HEK293 (cell line): ENCODE results near the gene RSPH9.

Experiments
- EGR2 ChIP-seq: fragments of 450-650 bp; formaldehyde crosslinking; IDR thresholded peaks from 2 replicates; pipeline ENCODE4 v1.5.1; 2016; ENCODE audit warnings: low read depth, missing biosample characterization, missing genetic modification characterization
- GLIS1 ChIP-seq: fragments of 450-650 bp; formaldehyde crosslinking; IDR thresholded peaks from 2 replicates; pipeline ENCODE4 v1.5.1; 2016; ENCODE audit warnings: missing biosample characterization, missing genetic modification characterization
- HOXA7 ChIP-seq: sonication (generic); formaldehyde crosslinking; IDR thresholded peaks from 2 replicates; pipeline ENCODE4 v1.8.1; 2022; ENCODE audit warnings: missing genetic modification reagents, borderline replicate concordance
- KLF8 ChIP-seq: fragments of 450-650 bp; formaldehyde crosslinking; IDR thresholded peaks from 2 replicates; pipeline ENCODE4 v1.5.1; 2016; ENCODE audit warnings: missing biosample characterization, missing genetic modification characterization
- OSR2 ChIP-seq: fragments of 450-650 bp; formaldehyde crosslinking; IDR thresholded peaks from 2 replicates; pipeline ENCODE4 v1.5.1; 2016; ENCODE audit warnings: missing biosample characterization, missing genetic modification characterization
- PRDM1 ChIP-seq: fragments of 450-650 bp; formaldehyde crosslinking; IDR thresholded peaks from 2 replicates; pipeline ENCODE4; 2016; ENCODE audit warnings: missing biosample characterization, missing genetic modification characterization
- ZFHX2 ChIP-seq: fragments of 450-650 bp; formaldehyde crosslinking; conservative IDR thresholded peaks from 2 replicates; pipeline ENCODE4 v1.5.1; 2016; ENCODE audit warnings: missing biosample characterization, missing genetic modification characterization
- ZNF157 ChIP-seq: fragments of 450-650 bp; formaldehyde crosslinking; IDR thresholded peaks from 2 replicates; pipeline ENCODE4 v1.5.1; 2016; ENCODE audit warnings: missing biosample characterization, missing genetic modification characterization
- ZNF202 ChIP-seq: fragments of 450-650 bp; formaldehyde crosslinking; IDR thresholded peaks from 2 replicates; pipeline ENCODE4 v1.5.1; 2016; ENCODE audit warnings: missing biosample characterization, missing genetic modification characterization, borderline replicate concordance
- ZNF239 ChIP-seq: fragments of 450-650 bp; formaldehyde crosslinking; IDR thresholded peaks from 2 replicates; pipeline ENCODE4 v1.5.1; 2016; ENCODE audit warnings: missing biosample characterization, missing genetic modification characterization
- ZNF274 ChIP-seq, 2 experiments: fragments of 200-500 bp in 1 of 2; fragments of 450-650 bp in 1 of 2; sonication (Bioruptor generic) in 1 of 2; formaldehyde crosslinking in 1 of 2; IDR thresholded peaks; 2 replicates each; pipeline versions ENCODE4 v1.5.1 to v1.6.1; 2014 to 2016; ENCODE audit warnings: borderline replicate concordance in 1 of 2, inconsistent platforms in 1 of 2, low read length in 1 of 2, missing biosample characterization in 1 of 2, missing genetic modification characterization in 1 of 2
- ZNF302 ChIP-seq: fragments of 450-650 bp; formaldehyde crosslinking; IDR thresholded peaks from 2 replicates; pipeline ENCODE4 v1.5.1; 2016; ENCODE audit warnings: missing biosample characterization, missing genetic modification characterization, low read depth
- ZNF335 ChIP-seq: fragments of 450-650 bp; formaldehyde crosslinking; conservative IDR thresholded peaks from 2 replicates; pipeline ENCODE4 v1.5.1; 2016; ENCODE audit warnings: missing biosample characterization, missing genetic modification characterization
- ZNF354C ChIP-seq: fragments of 450-650 bp; formaldehyde crosslinking; IDR thresholded peaks from 2 replicates; pipeline ENCODE4 v1.5.1; 2016; ENCODE audit warnings: missing biosample characterization, missing genetic modification characterization, low read depth, borderline replicate concordance
- ZNF37A ChIP-seq: fragments of 450-650 bp; IDR thresholded peaks from 2 replicates; pipeline ENCODE4 v1.5.1; 2018; ENCODE audit warnings: missing biosample characterization, missing genetic modification characterization
- ZNF404 ChIP-seq: fragments of 450-650 bp; formaldehyde crosslinking; IDR thresholded peaks from 2 replicates; pipeline ENCODE4 v1.5.1; 2017; ENCODE audit warnings: missing biosample characterization, missing genetic modification characterization
- ZNF426 ChIP-seq: fragments of 450-650 bp; formaldehyde crosslinking; IDR thresholded peaks from 2 replicates; pipeline ENCODE4 v1.5.1; 2017; ENCODE audit warnings: missing biosample characterization, missing genetic modification characterization, mild to moderate bottlenecking, inconsistent platforms, moderate library complexity
- ZNF530 ChIP-seq: fragments of 450-650 bp; formaldehyde crosslinking; IDR thresholded peaks from 2 replicates; pipeline ENCODE4 v1.5.1; 2016; ENCODE audit warnings: low read depth, missing biosample characterization, missing genetic modification characterization
- ZNF549 ChIP-seq: fragments of 450-650 bp; IDR thresholded peaks from 2 replicates; pipeline ENCODE4 v1.5.1; 2018; ENCODE audit warnings: missing biosample characterization, missing genetic modification characterization, mild to moderate bottlenecking, inconsistent platforms, moderate library complexity
- ZNF660 ChIP-seq: fragments of 450-650 bp; IDR thresholded peaks from 2 replicates; pipeline ENCODE4 v1.5.1; 2018; ENCODE audit warnings: missing biosample characterization, mild to moderate bottlenecking, missing genetic modification characterization
- ZNF670 ChIP-seq: fragments of 450-650 bp; formaldehyde crosslinking; IDR thresholded peaks from 2 replicates; pipeline ENCODE4 v1.5.1; 2016; ENCODE audit warnings: missing biosample characterization, missing genetic modification characterization, low read depth
- TF ChIP-seq, protein P1 (sequence below): fragments of 450-650 bp; formaldehyde crosslinking; conservative IDR thresholded peaks from 2 replicates; pipeline ENCODE4 v1.5.1; 2016; ENCODE audit warnings: low read depth, missing biosample characterization, missing genetic modification characterization
- TF ChIP-seq, protein P2 (sequence below): fragments of 450-650 bp; formaldehyde crosslinking; IDR thresholded peaks from 2 replicates; pipeline ENCODE4 v1.5.1; 2016; ENCODE audit warnings: missing biosample characterization, missing genetic modification characterization, borderline replicate concordance
- TF ChIP-seq, protein P3 (sequence below): fragments of 450-650 bp; formaldehyde crosslinking; IDR thresholded peaks from 2 replicates; pipeline ENCODE4 v1.5.1; 2017; ENCODE audit warnings: missing biosample characterization, missing genetic modification characterization
- TF ChIP-seq, protein P4 (sequence below): fragments of 450-650 bp; formaldehyde crosslinking; IDR thresholded peaks from 2 replicates; pipeline ENCODE4 v1.5.1; 2016; ENCODE audit warnings: missing biosample characterization, missing genetic modification characterization, low read depth
- TF ChIP-seq, protein P5 (sequence below): fragments of 450-650 bp; formaldehyde crosslinking; IDR thresholded peaks from 2 replicates; pipeline ENCODE4 v1.5.1; 2016; ENCODE audit warnings: missing biosample characterization, missing genetic modification characterization
- TF ChIP-seq, protein P6 (sequence below): fragments of 450-650 bp; formaldehyde crosslinking; optimal IDR thresholded peaks from 2 replicates; pipeline ENCODE3; 2016; ENCODE audit warnings: missing biosample characterization, mild to moderate bottlenecking, missing genetic modification characterization

Gene RSPH9

DNA sequence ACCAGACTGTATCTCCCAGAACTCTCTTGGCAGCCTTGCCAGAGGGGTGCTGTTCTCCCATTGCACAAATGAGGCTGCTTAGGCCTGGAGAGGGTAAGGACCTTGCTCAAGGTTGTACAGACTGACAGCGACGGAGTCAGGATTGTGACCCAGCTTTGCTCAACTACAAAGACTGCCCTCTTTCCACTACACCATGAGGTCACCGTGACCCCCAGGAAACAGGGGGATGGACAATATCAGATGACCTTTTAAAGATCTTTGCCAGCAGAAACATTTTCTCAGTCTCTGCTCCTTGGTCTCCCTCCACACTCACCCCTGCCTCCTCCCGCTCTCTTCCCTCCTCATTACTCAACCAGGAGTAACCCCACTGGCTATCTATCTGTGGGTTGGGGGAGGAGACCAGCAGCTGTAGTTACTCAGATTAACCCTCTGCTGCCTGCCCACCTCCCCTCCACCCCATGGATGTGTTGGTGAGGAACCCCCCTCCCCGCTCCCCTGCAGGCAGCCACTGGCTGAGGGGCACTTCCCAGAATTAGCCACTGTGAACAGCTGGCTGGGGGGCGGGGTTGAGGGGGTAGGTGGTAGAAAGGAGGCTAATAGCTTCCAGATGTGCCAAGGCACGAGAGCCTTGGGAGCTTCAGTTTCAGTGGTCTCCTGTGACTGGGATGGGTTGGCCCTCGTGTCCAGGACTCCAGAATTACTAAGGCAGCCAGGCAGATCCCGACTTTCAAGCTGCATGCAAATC lies 69.6 kb downstream of the RSPH9 start (continued):
- TF ChIP-seq, protein P1, sequence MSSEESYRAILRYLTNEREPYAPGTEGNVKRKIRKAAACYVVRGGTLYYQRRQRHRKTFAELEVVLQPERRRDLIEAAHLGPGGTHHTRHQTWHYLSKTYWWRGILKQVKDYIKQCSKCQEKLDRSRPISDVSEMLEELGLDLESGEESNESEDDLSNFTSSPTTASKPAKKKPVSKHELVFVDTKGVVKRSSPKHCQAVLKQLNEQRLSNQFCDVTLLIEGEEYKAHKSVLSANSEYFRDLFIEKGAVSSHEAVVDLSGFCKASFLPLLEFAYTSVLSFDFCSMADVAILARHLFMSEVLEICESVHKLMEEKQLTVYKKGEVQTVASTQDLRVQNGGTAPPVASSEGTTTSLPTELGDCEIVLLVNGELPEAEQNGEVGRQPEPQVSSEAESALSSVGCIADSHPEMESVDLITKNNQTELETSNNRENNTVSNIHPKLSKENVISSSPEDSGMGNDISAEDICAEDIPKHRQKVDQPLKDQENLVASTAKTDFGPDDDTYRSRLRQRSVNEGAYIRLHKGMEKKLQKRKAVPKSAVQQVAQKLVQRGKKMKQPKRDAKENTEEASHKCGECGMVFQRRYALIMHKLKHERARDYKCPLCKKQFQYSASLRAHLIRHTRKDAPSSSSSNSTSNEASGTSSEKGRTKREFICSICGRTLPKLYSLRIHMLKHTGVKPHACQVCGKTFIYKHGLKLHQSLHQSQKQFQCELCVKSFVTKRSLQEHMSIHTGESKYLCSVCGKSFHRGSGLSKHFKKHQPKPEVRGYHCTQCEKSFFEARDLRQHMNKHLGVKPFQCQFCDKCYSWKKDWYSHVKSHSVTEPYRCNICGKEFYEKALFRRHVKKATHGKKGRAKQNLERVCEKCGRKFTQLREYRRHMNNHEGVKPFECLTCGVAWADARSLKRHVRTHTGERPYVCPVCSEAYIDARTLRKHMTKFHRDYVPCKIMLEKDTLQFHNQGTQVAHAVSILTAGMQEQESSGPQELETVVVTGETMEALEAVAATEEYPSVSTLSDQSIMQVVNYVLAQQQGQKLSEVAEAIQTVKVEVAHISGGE (tag by site-specific recombination), result no peak
- TF ChIP-seq ZNF530 (tag by site-specific recombination) (no peak), OSR2 (tag by site-specific recombination) (0 out of 2 replicates have a peak, but pooled peaks have one; percentile 16), ZNF426 (tag by site-specific recombination) (no peak), ZNF302 (no peak), HOXA7 (no peak), ZNF670 (tag by site-specific recombination) (no peak), ZNF354C (tag by site-specific recombination) (no peak), ZFHX2 (tag by site-specific recombination) (peak; percentile 84), ZNF202 (tag by site-specific recombination) (no peak), ZNF660 (tag by site-specific recombination) (no peak), ZNF404 (no peak), GLIS1 (tag by site-specific recombination) (peak; percentile 66; the same call in 1 of the 2 replicates), ZNF274 (IDR thresholded peaks at IDR 0.05; ENCODE audit: low read length) (no peak), ZNF274 (tag by site-specific recombination; IDR thresholded peaks at IDR 0.05; ENCODE audit: borderline replicate concordance) (no peak), ZNF37A (tag by site-specific recombination) (no peak), ZNF157 (tag by site-specific recombination) (no peak), ZNF239 (tag by site-specific recombination) (no peak), PRDM1 (tag by site-specific recombination) (no peak), ZNF335 (tag by site-specific recombination) (no peak), KLF8 (tag by site-specific recombination) (no peak), EGR2 (tag by site-specific recombination) (no peak; the same call in 1 of the 2 replicates), ZNF549 (no peak)
- TF ChIP-seq, protein P2, sequence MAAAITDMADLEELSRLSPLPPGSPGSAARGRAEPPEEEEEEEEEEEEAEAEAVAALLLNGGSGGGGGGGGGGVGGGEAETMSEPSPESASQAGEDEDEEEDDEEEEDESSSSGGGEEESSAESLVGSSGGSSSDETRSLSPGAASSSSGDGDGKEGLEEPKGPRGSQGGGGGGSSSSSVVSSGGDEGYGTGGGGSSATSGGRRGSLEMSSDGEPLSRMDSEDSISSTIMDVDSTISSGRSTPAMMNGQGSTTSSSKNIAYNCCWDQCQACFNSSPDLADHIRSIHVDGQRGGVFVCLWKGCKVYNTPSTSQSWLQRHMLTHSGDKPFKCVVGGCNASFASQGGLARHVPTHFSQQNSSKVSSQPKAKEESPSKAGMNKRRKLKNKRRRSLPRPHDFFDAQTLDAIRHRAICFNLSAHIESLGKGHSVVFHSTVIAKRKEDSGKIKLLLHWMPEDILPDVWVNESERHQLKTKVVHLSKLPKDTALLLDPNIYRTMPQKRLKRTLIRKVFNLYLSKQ (tag by site-specific recombination), result no peak
- TF ChIP-seq, protein P3, sequence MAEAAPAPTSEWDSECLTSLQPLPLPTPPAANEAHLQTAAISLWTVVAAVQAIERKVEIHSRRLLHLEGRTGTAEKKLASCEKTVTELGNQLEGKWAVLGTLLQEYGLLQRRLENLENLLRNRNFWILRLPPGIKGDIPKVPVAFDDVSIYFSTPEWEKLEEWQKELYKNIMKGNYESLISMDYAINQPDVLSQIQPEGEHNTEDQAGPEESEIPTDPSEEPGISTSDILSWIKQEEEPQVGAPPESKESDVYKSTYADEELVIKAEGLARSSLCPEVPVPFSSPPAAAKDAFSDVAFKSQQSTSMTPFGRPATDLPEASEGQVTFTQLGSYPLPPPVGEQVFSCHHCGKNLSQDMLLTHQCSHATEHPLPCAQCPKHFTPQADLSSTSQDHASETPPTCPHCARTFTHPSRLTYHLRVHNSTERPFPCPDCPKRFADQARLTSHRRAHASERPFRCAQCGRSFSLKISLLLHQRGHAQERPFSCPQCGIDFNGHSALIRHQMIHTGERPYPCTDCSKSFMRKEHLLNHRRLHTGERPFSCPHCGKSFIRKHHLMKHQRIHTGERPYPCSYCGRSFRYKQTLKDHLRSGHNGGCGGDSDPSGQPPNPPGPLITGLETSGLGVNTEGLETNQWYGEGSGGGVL (tag by site-specific recombination), result peak; percentile 80
- TF ChIP-seq, protein P4, sequence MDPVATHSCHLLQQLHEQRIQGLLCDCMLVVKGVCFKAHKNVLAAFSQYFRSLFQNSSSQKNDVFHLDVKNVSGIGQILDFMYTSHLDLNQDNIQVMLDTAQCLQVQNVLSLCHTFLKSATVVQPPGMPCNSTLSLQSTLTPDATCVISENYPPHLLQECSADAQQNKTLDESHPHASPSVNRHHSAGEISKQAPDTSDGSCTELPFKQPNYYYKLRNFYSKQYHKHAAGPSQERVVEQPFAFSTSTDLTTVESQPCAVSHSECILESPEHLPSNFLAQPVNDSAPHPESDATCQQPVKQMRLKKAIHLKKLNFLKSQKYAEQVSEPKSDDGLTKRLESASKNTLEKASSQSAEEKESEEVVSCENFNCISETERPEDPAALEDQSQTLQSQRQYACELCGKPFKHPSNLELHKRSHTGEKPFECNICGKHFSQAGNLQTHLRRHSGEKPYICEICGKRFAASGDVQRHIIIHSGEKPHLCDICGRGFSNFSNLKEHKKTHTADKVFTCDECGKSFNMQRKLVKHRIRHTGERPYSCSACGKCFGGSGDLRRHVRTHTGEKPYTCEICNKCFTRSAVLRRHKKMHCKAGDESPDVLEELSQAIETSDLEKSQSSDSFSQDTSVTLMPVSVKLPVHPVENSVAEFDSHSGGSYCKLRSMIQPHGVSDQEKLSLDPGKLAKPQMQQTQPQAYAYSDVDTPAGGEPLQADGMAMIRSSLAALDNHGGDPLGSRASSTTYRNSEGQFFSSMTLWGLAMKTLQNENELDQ (tag by site-specific recombination), result no peak
- TF ChIP-seq, protein P5, sequence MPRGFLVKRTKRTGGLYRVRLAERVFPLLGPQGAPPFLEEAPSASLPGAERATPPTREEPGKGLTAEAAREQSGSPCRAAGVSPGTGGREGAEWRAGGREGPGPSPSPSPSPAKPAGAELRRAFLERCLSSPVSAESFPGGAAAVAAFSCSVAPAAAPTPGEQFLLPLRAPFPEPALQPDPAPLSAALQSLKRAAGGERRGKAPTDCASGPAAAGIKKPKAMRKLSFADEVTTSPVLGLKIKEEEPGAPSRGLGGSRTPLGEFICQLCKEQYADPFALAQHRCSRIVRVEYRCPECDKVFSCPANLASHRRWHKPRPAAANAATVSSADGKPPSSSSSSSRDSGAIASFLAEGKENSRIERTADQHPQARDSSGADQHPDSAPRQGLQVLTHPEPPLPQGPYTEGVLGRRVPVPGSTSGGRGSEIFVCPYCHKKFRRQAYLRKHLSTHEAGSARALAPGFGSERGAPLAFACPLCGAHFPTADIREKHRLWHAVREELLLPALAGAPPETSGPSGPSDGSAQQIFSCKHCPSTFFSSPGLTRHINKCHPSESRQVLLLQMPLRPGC (tag by site-specific recombination), result no peak
- TF ChIP-seq, protein P6, sequence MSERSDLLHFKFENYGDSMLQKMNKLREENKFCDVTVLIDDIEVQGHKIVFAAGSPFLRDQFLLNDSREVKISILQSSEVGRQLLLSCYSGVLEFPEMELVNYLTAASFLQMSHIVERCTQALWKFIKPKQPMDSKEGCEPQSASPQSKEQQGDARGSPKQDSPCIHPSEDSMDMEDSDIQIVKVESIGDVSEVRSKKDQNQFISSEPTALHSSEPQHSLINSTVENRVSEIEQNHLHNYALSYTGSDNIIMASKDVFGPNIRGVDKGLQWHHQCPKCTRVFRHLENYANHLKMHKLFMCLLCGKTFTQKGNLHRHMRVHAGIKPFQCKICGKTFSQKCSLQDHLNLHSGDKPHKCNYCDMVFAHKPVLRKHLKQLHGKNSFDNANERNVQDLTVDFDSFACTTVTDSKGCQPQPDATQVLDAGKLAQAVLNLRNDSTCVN (tag by site-specific recombination), result no peak
